ENCODE data around the gene ARFGEF3.

The ARFGEF3 gene

DNA sequence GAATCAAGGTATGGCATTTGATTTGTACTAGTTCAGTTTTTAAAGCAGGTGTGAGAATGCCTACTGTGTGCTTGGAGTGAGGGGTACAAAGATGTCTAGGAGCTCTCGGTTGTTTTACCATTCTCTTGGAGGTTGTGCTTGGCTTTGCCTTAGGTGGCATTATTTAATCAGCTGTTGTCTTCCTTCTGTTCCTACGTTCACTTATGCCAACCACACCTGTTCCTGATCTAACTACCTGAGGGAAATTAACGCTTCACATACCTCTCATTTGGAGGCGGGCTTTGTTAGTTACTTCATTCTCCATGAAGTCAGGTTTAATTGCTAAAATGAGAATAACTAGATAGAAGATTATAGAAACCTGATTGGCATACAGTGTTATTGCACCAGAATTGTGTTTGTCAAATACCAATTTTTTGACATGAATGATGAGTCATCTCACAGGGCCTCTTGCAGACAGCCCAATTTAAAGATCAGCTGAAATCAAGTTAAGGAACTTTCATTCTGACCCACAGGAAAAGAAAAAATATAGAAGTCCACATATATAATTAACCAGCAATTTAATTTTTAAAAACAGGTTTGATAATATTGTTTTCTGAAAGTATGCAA is 81.4 kb downstream of the ARFGEF3 start:
- no peak for DNase-seq (ENCODE audit: low spot score)

DNA sequence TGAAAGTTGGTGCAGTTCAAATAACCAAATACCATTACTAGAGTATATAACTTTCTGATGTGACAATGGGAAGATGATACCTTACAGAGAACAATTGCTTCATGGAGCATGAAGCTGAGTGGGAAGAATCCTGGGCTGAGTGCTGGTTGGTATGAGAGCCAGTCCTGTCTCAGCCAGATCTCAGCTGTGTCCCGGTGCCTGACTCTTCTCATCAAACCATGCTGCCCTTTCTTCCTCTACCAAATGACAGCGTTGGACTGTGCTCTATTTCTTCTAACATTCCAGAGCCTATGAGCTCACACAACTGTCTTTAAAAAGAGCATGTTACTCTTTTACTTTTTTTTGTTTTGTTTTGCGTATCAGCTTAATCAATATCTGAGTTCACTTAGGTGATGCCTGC is 84.0 kb downstream of the ARFGEF3 start:
- no peak for DNase-seq (ENCODE audit: low spot score)

DNA sequence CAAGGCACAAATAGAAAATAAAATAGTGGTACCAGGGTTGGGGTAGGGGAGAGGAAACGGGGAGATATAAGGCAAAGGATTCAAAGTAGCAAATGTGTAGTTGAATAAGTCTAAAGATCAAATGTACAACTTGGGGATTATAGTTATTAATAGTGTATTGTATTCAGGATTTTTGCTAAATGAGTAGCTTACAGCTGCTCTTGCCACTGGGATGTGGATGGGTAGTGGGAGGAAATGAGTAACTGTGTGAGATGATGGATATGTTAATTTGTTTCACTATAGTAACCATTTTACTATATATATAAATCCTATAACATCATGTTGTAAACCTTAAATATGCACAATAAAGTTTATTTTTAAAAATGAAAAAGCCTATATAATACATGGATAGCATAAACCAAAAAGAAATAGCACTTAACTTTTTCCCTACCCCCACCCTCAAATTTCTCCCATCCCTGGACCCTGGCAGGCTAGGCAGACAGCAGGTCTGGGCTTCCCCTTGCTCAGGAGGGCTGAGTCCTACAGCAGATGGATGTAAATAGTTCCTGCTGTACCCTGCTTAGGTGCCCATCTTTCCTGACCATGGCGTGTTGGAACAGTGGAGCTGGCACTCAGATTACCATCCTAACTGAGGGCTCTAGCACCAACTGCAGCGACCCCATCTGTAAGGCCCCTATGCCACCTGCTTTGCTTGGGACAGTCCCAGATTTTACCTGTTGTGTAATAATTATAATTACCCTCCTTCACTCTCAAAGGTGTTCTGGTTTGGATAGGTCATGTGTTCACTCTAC is 85.1 kb downstream of the ARFGEF3 start:
- DNase-seq (ENCODE audit: low spot score): no peak

DNA sequence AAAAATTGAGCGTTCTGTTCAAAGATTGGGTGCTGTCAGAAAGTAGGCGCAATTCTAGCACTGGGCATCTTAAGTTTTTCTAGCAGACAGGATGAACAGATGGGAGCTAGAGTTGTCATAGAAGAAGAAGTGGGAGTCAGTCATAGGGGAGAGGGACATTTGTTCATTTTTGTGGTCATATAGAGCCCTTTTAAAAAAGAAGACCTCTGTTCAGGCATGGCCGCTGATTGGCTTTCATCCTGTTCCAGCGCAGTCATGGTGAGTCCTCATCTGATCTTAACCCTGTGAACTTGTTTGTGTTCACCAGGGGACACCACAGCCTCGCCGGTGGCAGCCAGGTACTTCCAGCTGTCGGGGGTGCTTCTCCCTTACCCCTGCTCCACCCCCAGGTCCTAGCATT is 86.3 kb downstream of the ARFGEF3 start:
- no peak for DNase-seq (ENCODE audit: low spot score)

DNA sequence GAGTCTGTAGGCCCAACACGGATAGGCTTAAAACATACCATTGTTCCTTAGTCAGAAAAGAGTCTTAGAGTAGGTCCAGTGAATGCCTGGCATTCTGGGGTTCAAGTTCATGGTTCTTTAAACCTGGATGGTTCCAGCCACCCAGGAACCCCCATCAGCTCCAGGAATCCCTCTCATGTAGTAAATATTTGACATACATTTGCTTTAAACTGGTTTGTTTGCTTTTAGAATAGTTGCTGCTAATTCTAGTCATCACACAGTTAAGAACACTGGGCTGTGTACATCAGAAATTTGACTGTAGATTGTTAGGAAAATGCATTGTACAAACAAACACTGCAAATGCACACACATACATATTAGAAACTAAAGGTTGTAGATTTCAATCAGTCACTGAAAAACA is 87.1 kb downstream of the ARFGEF3 start:
- DNase-seq (ENCODE audit: low spot score): no peak

DNA sequence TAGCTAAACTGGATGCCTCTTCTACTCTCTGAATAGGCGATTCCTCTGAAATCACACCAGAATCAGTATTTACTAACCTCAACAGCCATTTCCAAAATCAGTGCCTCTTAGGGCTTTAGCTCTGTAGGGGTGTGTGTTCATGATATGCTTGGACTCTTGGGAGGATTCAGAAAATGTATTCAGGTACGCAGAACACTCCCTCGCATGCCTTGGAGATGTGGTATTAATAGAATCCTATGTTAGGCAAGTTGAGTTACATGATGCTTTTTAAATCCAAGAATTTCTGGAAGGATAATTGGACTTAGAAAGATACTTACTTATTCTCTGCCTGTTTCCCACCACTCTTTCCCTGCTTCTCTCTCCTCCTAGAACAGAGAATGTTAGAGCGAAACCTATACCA is 88.3 kb downstream of the ARFGEF3 start:
- no peak for DNase-seq (ENCODE audit: low spot score)

DNA sequence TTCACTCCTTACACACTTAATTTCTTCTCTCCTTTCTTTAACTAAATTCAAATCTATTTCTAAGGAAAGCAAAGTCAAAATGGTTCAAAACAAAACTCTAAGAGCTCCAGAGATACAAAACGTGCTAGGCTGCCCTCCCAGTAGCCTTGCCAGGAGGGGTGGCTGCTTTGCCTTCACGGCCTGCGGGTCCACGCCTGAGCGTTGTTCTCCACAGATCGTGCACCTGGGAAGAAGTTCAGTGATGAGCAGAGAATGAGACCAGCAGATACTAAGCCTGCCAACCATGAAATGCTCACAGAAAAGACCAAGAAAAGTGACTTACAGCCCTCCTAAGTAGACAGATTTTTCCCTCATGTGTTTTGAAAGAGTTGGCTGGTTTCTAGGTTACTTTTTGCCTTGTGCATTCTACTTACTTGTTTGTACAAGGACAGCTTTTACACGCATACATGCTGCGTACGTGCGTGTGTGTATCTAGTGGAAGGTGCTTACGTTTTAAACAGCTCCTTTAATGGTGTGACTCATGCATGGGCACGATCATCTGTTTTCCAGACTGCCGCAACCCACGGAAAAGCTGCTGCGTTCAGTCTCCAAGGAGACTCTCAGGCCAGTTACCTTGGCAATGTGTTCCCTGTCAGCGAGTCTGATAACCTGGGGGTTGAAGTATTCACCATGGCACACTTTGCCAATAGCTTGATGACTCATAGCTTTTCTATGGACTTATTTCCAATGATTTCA is 88.9 kb downstream of the ARFGEF3 start:
- DNase-seq (ENCODE audit: low spot score): no peak

DNA sequence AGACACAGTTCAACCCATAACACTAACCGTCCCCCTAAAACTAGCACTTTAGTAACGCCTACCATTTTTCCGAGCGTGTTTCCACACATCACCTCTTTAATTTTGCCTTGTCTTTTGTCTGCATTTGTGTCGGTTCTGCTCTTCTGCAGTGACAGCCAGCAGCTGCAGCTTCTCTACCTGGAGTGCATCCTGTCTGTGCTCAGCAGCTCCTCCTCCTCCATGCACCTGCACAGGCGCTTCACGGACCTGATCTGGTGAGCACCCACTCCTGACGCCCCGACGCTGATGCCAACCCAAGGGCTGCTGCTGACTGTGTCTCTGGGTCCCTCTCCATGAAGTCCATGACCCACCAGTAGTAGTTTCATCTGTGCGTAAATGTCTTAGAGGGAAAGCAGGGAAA is 92.0 kb downstream of the ARFGEF3 start:
- no peak for DNase-seq (ENCODE audit: low spot score)

DNA sequence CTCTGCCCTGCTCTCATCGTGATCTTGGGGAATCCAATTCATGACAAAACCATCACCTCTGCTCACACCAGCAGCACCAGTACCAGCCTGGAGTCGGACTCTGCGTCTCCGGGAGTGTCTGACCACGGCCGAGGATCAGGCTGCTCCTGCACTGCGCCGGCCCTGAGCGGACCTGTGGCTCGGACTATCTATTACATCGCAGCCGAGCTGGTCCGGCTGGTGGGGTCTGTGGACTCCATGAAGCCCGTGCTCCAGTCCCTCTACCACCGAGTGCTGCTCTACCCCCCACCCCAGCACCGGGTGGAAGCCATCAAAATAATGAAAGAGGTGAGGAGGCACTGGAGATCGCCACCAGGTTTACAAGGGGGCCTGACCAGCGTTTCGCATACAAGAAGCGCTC is 93.7 kb downstream of the ARFGEF3 start:
- DNase-seq (ENCODE audit: low spot score): no peak

DNA sequence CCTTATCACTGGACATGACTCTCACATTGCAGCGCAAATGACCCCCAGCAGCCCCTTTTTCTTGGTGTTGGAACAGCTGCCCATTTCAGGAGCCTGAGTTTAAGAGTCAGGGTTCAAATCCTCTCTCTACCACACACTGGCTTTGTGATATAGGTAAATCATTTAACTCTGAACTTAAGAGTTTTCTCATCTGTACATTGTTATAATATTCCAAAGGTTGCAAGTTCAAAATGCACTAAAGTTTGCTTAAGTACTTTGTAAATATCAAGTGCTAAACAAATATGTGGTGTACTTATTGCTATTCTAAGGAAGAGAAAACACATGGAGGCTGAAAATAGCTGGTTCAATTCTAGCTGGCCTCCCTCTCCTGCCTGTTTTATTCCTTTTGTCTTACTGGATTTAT is 95.9 kb downstream of the ARFGEF3 start:
- DNase-seq (ENCODE audit: low spot score): no peak

DNA sequence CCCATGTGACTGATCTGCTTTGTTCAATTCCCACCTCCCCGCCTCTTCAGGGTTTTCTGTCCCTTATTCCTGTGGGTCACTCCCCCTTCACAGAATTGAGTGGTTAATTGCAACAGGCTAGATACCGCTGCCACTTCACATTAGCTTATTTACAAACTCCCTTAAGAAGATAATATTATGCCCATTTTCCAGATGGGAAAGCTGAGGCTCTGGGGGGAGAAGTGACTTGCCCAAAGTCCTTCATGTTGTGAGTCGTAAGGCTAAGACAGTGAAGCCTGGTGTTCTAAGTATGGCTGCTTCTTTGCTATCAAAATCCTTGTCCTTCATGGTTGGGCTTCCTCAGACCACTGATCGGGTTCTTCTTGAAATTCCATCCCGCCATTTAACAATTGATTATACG is 96.5 kb downstream of the ARFGEF3 start:
- no peak for DNase-seq (ENCODE audit: low spot score)

DNA sequence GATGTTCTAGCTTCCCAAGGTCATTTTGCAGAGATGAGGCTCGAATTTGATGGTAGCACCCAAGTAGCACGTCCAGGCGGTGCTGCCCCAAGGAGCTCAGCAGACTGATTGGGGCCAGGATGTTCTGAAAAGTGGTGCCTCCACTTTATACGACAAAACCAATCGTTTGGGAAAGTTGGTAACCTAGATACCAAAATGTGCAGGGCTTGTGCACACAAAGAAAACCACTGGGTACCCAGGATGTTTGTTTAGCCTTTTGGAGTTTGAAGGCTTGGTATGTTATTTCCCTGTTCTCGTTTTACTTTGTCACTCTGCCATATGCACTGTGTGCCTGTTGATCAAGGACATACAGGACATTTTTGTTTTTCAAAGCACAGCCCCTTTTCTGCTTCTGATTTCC is 97.3 kb downstream of the ARFGEF3 start:
- DNase-seq (ENCODE audit: low spot score): no peak

DNA sequence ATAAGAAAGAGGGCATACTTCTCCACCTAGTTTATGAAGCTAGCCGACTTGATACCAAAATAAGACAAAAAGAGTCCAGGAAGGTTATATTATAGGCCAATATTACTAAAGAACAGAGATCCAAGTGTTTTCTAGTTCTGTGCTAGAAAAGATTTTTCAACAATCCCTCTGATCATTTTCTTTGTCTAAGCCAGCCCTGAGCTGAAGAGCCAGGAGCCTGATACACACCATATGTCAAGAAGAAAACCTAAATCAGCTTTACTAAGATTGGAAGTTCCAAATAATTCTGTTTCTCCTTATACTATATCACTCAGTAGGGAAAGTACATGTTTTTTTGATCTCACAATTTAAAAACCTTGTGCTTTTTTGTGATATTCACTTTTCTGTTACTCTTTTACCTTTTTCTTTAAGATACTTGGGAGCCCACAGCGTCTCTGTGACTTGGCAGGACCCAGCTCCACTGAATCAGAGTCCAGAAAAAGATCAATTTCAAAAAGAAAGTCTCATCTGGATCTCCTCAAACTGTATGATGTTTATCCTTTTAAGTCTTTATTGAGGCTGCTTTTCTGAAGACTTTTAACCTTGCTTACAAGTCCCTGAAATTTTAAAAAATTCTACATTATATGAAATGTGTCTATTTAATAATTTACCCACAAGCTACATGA is 99.5 kb downstream of the ARFGEF3 start:
- DNase-seq (ENCODE audit: low spot score): no peak

DNA sequence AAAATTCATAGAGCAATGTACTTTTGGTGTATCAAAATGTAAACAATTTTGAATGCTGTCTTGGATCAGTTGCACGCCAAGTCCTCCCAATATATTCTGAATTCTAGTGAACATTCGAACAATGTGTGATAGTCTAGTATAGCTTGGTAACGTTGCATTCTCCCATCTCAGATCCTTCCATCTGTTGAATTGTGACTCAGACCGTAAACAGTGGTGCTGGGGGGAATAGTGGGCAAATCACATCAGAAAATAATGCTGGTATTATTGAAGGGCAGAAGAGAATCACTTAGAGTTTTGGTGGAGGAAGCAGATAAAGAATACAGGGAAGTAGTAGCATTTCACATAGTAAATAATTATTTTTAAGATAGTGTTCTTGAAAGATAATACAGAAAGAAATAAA is 102.2 kb downstream of the ARFGEF3 start:
- DNase-seq (ENCODE audit: low spot score): no peak

DNA sequence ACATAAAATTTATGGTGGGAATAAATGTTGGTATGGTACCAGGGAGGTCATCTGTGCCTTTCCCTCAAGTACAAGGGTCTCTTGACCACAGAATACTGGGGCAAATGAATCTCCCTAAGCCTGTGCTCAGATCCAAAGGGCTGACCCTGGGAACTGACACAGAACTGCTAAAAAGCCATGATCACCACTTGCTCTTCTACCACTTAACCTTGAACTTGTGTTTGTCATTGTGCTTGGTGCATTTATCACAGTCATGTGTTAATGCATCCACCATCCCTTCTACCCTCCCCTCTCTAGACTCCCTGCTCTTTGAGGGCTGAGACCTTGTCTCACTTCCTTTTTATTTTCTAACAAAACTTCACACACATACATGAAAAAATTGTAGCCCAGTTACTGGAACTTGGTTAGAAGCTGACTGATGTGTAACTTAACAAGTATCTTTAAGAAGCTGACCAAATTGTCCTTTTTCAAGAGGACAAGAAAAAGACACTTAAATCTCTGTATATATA is 102.7 kb downstream of the ARFGEF3 start:
- DNase-seq (ENCODE audit: low spot score): no peak

DNA sequence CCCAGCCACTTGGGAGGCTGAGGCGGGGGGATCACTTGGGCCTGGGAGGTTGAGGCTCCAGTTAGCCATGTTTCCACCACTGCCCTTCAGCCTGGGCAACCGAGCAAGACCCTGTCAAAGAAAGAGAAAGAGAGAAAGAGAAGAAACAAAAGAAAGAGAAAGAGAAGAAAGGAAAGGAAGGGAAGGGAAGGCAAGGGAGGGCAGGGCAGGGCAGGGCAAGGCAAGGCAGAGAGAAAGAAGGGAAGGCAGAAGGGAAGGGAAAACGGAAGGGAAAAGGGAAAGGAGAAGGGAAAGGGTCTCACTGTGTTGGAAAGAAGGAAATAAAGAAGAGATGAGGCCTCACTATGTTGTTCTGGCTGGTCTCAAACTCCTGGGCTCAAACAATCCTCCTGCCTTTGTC is 104.4 kb downstream of the ARFGEF3 start:
- DNase-seq (ENCODE audit: low spot score): no peak

DNA sequence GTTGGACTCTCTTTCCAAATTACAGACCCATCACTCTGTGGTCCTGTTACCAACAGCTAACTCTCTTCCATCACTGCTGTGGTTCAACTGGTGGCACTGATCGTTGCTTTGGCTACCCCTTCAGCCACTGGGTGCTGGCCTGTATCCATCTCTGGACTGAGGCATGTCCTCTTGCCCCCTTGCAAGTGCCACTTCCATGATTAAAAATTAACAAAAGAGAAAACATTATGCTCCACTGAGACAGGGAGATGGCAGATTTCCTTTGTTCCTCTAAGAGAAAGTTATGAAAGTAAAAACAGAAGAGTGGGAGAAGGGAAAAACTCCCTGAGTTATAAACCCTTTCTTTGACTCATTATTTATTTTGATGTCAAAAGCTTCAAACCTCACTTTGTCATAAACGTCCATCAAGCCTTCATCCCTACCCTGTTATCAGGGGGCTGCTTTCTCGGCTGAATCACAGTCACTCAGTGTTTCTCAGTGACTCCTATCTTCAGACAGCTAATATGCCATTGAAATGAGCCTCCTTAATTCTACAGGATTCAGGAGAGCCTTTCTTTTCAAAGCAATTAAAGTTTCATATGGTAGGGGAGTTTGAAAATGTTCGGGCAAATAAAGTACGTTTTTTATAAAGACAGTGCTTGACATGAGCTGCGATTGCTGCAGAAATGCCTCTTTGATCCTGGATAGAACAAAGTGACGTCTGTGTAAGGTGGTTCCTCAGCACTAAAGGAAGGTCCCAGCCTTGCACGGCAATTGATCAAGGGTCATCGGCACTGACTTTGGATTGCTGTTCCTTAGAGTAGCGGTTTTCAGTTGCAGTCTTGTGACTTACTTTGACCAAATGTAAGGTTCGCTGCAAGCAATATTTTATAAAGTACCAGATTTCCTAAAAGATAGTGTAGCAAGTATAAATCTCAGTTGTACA is 106.5 kb downstream of the ARFGEF3 start:
- no peak for DNase-seq (ENCODE audit: low spot score)

DNA sequence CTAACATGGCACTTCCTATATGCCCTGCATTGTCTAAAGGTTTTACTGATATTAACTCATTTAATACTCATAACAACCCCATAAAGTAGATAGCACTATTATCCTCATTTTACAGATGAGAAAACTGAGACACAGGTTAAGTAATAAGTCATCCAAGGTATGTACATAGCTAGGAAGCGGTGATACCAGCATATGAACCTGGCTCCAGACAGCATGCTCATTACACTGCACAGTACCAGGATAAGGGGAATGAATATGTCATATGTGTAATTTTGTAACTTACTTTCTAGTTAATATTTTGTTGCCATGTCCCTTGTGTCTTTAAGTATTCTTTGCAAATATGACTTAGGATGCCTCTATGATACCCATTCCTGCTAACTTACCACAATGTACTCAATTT is 109.7 kb downstream of the ARFGEF3 start:
- no peak for DNase-seq (ENCODE audit: low spot score)

DNA sequence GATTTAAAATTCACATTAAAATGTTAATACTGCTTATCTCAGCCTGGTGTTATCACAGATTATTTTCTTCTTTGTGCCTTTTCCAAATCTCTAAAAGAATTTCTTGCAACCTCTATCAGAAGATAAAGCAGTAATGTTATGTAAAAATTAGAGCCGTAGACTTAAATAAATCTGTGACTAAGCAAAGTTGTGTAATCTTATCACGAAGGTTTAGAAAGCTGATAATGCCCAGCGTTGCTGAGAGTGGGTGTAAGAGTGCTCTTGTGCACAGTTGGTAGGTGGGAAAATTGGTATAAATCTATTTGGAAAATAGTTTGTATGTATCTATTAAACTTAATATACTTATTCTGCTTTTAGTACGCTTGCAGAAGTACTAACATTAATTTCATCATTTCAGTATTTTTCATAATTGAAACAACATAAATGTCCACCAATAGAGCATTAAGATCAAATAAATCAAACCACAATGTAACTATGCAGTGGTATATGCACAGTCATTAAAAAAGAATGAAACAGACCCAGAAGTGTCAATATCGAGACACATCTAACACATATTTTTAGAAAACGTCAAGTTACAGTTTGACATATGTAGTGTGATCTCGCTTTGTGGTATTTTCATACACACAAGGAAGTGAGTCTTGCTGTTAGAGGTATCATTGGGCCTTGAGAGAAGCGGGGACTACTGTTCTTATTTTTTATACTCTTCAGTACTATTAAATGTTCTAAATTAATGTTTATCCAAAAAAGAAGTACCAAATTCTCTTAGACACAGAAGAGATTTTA is 111.0 kb downstream of the ARFGEF3 start:
- no peak for DNase-seq (ENCODE audit: low spot score)

DNA sequence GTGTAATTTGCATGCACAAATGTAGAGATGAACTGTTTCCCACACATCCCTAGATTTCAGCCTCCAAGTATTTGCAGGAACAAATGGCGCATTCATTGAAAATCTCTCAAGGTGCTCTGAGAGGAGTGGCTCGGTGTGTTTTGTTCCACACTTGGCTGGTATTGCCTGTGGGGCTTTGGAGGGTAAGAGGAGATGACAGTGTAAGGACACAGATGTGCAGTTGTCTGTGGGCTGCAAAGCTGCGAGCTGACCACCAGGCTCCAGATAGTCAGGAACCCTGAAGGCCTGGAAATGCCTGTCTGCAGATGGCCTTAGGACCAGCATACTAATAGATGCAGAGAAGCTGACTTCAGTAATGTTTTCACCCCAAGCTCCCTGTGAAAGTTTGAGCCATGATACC is 114.2 kb downstream of the ARFGEF3 start:
- DNase-seq (ENCODE audit: low spot score): no peak

DNA sequence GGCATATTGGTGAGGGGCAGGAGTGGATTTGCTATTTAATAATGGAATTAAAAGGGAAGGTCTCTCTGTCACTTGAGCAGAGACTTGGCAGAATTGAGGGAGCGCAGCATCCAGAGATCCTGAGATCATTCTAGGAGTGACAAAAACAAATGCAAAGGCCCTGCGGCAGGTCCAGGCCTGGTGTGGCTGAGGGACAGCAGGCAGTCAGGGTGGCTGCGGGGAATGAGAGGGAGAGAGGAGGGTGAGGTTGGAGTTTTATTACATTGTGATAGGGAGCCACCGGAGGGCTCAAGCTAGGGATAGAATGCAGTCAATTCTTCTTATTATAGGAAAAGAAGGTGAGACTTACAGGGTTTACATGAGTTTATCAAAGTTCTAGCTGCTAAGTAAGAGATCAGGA is 116.1 kb downstream of the ARFGEF3 start:
- DNase-seq (ENCODE audit: low spot score): no peak
